Hematopoietic multipotent progenitor cell treated with erythropoietin and hydrocortisone succinate and interleukin-3 and kit ligand, for 6 days (in vitro differentiated cells): ENCODE results near the gene TMEM129.
"Not testable (repeated sequence)": the region's sequence is repeated elsewhere in the genome, so short reads cannot be mapped to it uniquely, and the experiment has no call there.

Experiments
- DNase-seq: peaks from one replicate; pipeline ENCODE4 v3.0.0-alpha.2; 2015

The TMEM129 gene

DNA sequence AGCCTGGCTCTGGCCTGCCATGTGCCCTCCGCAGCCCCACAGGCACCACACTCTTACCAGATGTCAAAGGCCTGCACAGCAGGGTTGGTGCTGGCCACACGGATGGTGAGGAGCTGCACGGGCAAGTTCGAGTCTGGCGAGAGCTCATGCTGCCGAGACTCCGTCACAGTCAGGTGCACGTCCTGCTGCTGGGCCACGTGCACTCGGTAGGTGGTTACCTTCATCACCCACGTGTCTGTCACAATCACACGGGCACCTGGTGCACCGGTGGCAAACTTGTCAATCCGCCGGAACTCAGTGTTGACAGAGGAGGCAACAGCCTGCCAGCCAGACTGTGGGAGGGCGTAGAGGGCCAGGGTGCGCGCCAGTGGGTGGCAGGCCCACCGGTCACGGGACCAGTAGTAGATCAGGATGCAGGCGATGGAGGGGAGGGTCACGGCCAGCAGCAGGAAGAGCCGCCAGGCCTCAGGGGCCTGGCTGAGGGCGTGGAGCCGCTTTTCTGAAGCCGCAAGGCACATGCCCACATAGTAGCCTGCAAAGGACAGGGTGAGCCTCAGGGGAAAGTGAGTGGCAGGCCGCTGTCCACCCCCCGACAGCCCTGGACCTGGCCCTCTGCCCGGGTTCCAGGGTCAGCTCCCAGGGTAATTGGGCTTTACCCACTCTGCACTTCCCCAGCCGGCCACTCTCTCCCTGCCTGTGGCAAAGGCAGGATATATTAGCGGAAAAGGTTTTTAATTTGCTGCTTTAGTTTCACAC, 2.9 kb downstream of the TMEM129 start:
- no peak for DNase-seq

DNA sequence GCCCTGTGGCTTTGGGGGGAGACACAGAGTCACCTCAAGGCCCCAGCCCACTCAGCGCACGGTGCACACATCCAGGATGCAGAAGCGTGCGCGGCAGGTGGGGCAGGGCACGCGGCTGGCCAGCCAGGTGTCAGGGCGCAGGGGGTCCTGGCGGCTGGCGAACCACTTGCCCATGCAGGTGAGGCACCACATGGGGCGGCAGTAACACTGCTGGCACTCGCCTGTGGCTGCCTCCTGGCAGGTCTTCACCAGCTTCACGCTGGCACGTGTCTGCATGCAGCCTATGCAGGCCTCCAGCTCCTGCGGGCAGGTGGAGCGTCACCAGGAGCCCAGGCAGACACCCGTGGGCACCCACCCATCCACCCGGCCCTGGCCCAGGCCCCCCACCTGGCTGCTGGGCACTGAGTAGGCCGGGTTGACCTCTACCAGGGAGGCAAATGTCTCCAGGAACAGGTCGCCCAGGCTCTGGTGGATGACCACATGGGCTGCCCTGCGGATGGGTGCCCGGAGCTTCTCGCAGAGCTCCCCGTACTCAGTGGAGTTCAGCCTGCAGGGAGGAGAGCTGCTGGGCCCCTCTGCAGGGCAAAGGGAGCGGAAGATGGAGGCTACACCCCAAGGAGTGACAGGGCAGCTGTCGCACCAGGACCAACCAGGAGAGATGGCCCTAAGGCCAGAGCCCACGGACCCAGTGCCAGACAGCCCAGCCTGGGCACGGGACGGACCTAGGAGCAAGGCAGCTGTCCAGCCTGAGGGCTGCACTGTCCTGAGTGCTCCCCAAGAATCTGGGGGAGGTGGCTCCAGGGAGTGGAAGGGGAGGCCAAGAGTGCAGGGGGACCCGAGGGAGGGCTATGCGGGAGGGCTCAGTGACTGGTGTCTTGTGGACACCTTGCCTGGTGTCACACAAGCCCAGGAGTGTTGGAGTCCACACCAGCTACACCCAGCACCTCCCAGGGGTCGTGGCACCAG, 3.7 kb downstream of the TMEM129 start:
- no peak for DNase-seq

DNA sequence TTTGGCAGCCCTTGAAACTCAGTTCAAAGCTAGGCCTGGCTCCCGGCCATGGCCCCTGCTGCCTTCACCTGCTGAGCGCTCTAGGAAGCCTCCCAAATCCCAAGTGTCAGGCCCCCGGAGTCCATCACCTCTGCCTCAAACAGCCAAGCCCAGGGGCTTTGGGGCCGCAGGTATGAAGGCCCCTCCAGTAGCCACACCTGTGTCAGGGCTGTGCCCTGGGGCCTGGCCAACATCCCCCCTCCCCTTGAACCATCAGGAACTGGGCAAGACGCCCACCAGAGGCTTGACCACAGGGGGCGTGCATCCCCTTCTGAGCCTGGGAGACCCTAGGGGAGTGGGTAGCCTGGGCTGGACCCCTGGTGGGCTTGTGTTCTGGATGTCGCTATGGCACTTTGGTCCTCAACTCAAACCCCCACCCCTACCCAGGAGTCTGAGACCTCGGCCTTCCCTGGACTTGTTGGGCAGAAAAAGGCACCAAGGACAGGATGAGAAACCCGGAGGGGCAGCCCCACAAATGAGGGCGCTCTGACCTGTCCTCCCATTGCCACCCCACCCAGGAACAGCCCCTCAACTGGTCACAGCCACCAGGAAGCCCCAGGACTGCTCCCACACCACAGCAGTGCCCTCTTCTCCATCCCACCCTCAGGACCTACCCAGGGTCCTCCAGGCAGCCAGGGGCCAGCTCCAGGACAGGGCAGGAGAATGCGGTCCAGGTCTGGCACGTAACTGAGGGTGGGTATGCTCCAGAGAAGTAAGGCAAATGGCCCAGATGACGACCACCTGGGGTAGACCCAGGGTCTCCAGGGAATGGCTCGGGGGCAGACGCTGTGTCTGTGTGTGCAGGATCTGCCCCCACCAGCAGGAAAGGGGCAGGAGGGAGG, 4.8 kb downstream of the TMEM129 start:
- no peak for DNase-seq

DNA sequence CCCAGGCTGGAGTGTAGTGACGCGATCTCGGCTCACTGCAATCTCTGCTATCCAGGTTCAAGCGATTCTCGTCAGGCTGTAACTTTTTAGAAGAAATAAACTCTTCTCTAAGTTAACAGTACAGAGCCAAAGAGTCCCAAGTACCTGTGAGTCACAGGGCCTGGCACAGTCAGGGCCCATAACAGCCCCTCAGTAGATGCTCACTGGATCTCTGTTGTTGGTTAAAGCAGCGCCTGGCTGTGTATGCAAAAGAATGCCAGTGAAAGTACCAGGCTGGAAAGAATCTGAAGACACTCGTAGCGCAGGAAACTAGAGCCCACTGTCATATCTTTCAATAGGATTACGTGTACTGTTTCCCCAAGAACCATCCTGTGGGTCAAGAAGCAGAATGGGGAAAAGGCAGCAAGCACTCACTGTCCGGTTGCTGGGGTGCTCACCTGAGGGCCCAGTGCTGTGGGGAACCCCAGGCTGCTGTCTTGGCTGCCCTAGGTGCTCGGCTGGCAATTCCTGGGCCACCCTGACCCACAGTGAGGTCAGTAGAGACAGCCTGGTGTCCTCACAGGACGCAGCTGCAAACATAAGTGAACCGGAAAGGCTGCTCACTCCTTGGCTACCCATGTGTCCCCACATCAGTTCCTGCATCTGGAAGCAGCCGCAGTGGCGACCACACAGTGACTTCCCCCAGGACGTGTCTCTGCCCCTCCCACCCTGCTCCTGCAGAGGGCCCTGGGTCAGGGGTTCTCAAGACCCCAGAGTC, 5.9 kb downstream of the TMEM129 start:
- peak; percentile 78 for DNase-seq

DNA sequence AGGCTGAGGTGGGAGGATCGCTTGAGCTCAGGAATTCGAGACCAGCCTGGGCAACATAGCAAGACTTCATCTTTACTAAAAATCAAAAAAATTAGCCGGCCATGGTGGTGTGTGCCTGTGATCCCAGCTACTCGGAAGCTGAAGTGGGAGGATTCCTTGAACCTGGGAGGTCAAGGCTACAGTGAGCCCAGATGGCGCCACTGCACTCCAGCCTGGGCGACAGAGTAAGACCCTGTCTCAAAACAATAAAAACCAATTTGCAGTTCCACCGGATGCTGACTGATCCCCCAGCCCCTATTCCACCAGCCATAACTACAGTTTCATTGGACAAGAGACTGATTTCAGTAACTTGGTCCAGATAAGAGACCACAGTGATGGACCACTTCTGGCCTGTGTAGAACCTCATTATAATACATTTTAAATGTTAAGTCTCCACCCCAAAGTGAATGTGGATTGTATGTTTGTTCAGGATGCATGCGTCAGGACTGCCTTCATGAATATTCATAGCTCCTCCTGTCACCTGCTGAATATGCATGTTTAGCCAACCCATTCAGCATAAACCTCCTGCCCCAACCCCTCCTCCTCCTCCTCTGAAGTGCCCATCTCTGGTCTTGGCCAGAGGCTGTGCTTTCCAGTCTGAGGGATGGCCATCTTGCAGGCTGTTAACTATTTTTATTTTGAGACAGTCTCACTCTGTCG, 6.7 kb downstream of the TMEM129 start:
- peak; percentile 46 for DNase-seq

DNA sequence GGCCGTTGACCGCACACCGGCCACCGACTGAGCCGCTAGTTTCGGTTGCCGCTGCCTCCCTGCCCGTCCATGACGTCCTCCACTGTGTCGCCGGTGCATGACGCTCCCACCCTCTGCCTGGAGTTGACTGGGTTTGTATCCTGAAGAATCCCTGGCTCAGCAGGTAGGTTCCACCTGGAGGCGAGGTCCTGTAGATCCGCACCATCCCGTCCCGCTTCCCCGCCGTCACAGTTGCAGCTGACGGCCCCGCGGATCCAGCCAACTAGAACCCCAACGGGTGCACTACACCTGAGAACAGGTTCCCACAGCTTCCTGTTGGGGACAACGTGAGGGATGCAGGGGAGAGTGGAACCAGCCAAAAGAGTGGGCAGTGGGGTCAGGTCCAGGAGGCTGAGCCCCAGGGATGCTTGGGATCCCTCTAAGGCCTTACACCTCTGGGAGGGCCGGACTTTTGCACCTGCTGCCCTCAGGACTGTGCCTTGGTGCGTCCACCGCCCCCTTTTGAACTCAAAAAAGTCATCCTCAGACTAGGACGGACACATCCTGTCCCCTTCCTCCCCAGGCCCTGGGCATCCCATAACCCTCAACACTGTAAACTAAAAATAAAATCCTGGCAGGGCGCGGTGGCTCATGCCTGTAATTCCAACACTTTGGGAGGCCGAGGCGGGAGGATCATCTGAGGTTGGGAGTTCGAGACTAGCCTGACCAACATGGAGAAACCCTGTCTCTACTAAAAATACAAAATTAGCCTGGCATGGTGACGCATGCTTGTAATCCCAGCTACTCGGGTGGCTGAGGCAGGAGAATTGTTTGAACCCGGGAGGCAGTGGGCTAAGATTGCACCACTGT, 7.9 kb downstream of the TMEM129 start:
- DNase-seq = peak; percentile 32

DNA sequence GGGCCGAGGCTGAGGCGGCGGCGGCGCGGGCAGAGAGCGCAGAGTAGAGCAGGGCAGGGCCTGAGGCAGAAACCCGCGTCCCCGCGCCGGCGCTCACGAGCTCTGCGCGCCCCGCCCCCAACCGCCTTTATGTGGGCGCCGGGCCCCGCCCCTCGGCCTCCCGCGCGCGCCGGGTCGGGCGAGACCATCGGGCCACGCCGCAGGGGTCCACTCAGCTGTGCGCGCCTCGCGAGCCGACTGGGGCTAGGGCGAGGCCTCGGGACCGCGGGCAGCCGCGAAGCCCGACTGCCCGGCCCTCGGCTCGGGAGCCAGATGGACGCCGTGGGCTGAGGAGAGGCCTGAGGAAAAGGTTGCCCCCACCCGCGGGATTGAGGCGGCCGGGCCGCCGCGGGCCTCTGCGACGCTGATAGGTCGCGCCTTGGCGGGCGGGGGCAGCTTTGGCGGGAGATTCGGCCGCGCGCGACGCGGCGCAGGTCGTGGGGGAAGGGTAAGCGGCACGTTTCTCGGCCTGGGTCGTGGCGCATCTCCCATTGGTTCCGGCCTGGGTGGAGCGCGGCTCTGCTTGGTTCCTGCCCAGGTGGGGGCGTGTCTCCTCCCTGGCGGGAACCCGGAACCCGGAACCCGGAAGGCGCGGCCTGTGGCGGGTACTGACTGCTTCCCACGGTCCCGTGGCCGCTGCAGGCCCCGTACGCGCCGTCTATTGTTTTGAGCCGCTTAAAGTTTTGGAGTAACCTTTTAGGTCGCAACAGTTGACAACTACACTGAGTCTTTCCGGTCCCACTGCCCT, 8.7 kb downstream of the TMEM129 start, which contains the start of gene SLBP:
TSS of gene SLBP (minus strand) at position 104 of the 787 bp plus-strand sequence. CDS start 131 bp downstream, outside the sequence.
- DNase-seq = peak; percentile 99

DNA sequence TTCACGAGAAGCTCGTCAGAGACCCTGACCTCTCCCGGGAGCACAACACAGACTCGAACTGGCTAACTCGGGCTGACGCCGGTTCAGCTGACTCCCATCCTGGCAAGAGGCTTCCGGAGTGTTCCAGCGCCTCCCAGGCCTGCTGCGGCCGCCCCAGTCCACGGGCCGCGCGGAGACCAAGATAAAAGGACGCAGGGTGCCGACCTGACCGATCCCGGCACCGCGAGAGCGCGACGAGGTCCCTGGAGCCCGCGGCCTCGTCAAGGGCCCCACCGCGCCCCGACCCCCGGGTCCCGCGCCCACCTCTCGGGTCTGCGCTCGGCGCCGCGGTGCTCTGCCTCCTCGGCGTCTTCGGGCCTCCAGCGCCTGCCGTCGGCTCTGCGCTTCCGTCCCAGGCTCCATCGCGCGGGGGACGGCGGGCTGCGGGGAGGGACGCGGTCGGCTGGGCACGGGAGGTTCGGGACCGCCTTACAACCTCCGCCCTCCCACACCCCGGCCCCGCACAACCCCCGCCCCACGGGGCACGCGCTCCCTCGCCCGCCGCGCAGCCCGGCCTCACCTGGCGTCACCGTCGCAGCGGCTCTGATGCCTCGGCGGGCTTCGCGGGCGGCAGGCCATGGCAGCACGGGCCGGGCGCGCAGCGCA, 9.4 kb downstream of the TMEM129 start:
- peak; percentile 52 for DNase-seq

DNA sequence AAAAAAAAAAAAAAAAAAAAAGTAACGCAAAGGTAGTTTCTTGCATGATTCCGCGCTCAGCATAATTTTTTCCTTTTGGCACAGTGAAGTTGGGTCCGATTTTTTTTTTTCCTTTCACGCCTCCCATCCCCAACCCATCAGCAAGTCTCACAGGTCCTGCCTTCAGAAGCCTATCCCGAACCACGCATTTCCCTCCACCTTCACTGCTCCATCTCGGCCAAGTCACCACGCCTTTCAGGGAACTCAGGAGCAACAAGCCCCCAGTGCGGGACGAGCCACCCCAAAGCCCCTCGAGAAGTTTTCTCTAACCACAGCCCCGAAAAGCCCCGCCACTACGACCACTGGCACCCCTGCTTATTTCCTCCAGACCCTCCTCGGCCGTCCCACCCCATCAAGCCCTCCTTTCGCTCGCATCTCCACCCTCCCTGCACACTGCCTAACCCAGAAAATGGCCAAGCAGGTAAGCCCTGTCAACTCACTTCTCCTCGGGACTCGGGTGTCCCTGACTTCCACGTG, 10.0 kb downstream of the TMEM129 start:
- peak; percentile 32 for DNase-seq

DNA sequence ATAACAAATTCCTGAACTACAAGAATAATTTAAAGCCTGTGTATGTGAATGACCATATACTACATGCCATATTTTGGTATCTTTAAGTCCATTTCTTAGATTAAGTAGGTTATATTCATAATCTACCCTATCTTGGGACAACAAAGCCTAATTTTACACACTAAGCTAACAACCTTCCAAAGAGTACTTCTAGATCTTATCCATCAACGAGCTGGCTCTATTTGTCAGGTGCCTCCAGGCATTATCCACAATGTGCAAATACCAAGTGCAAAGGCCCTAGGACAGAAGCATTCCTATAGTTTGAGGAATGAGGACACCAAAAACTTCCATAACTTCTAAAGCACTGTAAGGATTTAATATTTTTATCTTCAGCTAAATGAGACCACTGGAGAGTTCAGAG, 12.5 kb downstream of the TMEM129 start:
- DNase-seq = no peak

DNA sequence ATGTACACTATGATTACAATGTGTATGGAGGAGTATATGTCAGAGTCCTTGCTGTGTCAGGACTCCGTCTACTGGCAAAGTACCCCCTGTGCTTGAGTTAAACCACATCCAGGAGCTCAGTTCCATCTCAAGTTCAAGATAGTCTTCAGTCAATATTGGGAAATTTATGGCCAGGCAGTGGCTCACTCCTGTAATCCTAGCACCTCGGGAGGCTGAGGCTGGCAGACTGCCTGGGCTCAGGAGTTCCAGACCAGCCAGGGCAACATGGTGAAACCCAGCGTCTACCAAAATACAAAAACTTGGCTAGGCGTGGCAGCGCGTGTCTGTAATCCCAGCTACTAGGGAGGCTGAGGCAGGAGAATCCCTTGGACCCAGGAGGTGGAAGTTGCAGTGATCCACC, 14.8 kb downstream of the TMEM129 start:
- DNase-seq = no peak

DNA sequence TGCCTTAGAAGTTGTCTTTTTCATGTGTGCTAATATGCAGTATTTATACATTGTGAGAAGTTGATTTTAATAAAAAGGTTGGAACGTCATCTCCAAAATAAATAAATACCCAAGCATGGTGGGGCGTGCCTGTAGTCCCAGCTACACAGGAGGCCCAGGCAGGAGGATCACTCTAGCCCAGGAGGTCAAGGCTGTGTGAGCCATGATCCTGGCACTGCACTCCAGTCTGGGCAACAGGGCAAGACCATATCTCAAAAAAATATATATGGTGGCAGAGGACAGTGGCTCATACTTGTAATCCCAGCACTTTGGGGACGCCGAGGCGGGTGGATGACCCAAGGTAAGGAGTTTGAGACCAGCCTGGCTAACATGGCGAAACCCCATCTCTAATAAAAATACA, 15.4 kb downstream of the TMEM129 start:
- DNase-seq = no peak

DNA sequence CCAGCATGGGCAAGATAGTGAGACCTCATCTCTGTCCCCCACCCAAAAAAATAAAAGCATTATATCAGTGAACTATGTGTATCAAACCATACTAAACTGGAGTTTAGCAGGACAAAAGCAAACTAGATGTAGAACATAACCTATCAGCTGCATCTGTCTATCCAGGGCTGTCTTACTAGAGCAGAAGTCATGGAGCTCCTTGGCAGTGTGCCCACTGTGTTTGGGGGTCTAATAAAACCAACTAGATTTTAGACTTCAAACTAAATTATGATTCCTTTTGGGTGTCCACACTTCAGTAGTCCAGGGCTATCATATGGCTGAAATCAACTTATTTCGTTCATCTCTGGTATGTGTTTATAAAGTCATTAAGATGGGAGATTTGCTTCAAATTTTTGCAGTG, 17.3 kb downstream of the TMEM129 start:
- peak; percentile 57 for DNase-seq

DNA sequence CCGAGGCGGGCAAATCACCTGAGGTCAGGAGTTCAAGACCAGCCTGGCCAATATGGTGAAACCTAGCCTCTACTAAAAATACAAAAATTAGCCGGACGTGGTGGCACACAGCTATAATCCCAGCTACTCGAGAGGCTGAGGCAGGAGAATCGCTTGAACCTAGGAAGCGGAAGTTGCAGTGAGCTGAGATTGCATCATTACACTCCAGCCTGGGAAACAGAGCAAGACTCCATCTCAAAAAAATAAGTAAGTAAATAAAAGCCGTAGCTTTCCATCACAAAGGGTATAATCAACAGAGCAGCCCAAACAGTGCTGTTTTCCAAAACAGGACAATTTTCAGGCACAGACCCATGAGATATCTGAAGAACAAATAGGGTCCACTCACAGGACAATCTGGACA, 19.5 kb downstream of the TMEM129 start:
- DNase-seq = not testable (repeated sequence)

DNA sequence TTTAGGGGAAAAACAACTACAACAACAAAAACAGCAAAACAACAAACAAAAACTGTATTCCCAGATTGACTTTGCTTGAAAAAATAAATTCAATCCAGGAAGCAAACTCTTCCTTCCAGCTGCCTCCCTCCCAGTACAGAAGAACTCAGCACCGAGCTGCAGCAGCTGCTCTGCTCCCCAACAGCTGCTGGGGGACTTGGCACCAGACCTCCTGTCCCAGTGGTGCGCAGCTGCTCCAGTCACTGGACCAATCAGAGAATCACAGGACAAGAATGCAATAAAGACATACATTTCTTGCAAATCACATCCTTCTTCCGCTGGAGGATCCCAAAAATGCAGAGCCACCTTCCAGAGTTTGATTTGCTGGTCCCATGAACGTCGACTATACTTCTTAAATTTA, 25.2 kb downstream of the TMEM129 start:
- no peak for DNase-seq

DNA sequence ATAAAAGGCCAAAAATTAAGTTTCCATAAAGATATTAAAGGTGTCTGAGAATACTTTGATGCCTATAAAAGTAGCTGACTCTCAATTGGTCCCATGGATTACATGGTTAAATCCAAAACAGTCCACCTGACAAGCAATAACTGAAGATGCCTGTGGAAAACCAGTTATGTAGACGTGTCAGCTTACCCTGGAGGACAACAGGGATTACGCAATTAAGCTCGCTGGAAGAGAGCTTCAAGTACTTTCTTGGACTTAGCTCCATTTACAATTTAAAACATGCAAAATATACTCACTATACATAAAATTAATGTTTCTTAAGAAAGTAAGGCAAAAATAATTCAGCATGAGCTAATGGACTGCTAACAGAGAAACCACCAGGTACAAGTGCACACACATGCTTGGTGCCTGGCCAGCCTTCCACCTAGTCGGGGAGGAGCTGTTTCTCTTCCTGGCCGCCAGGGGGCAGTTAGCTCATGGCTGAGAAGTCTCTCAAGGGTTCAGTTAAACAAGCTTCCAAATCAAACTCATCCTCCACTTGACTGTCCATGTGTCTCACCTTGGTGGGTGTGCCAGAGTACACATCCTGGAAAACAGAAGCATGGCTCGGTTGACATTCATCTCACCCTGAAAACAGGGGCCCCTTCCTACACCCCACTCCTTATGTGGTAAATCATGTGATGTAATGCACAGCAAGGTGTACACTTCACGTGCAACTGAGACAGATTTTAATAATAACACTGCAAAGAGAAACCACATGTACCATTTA, 27.8 kb downstream of the TMEM129 start:
- peak; percentile 90 for DNase-seq

DNA sequence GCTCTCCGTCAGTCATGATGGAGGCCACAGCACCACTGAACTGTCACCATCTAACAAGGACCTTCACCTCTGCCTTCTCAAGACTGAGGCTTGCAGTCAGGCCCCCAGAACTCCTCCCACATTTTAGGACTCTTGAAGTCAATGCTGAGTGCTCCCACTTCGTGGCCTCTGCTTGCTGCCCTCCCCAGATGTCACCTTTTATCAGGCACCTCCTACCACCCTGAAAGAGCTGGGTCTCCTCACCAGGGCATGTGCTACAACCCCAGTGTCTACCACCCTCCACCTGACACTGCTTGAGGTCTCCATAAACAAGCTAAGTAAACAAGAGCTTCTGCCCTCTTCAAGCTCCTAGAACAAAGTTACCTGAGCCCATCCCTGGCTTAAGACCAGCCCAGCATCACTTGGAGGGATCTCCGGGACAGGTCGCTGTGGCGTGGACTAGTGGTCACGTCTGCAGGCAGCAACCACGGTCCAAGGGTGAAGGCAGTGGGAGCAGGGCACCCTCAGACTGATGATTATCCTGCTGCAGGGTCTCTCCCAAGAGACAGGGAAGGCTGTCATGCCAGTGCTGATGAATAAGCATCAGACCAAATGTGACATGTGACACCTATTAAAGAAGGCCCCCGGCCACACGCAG, 29.3 kb downstream of the TMEM129 start:
- DNase-seq = no peak
